Putamen (tissue), 1 donor: Measurements from ENCODE around the gene ZDHHC14.
"Not testable (repeated sequence)": the region's sequence is repeated elsewhere in the genome, so short reads cannot be mapped to it uniquely, and the experiment has no call there.

Experiments
- DNase-seq: peaks from one replicate; pipeline ENCODE4 v3.0.0-alpha.2; 2016; ENCODE audit warnings: low spot score

ZDHHC14 gene

DNA sequence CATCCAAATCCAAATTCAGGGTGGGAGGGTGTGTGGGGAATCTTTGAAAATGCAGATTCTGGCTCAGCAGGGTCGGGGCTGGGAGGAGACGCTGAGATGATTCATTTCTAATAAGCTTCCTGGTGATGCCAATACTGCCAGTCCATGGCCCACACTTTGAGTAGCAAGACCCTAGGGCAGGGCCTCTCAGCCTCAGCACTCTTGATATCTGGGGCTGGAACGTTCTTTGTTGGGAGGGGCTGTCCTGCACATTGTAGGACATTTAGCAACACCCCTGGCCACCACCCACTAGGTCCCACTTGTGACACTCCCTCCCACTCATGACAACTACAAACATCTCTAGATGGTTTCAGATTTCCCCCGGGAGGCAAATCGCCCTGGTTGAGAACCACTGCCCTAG is 191.0 kb downstream of the ZDHHC14 start:
- no peak for DNase-seq

GRCh38 chr6:157574851-157575424 is 193.9 kb downstream of the ZDHHC14 start:
- no peak for DNase-seq

DNA sequence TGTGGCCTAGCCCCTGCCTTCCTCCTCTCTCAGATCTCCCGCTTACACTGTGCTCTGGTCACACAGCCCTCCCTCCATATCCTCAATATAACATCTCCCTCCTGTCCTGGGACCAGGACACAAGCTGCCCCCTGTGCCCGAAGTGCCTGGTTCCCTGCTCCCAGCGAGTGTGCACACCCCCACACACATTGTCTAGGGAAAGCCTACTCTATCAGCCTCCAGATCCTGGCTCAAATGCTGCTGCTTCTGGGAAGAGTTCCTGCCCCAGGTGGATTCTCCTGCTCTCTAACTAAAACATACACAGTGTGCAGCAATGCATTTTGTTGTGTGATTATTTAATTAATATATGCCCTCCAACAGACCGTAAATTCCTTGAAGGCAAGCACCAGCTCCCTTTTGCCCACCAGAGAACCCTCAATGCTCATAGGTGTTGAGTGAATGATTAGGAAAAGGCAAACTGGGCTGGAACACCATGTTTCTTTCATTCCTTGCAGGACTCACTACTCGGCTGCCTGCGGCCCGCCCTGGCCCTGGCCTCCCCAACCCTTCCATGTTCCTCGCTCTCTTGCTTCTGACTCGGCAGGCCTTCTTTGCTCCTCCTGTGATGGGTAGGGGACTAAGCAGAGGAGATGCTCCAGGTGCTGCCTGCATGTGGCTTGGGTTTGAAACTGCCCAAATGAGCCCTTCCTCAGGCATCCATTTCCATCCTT is 194.6 kb downstream of the ZDHHC14 start:
- no peak for DNase-seq

DNA sequence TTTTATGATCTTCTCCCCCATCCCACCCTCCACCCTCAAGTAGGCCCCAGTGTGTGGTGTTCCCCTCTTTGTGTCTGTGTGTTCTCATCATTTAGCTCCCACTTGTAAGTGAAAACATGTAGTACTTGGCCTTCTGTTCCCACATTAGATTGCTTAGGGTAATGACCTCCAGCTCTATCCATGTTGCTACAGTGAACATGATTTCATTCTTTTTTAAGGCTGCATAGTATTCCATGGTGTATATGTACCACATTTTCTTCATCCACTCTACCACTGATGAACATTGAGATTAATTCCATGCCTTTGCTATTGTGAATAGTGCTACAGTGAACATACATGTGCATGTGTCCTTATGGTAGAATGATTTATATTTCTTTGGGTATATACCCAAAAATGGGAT is 196.0 kb downstream of the ZDHHC14 start:
- not testable (repeated sequence) for DNase-seq

DNA sequence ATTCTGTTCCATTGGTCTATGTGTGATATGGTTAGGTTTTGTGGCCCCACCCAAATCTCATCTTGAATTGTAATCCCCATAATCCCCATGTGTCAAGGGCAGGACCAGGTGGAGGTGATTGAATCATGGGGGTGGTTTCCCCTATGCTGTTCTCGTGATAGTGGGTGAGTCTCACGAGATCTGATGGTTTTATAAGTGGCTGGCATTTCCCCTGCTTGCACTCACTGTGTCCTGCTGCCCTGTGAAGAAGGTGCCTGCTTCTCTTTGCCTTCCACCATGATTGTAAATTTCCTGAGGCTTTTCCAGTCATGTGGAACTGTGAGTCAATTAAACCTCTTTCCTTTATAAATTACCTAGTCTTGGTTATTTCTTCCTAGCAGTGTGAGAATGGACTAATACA is 197.5 kb downstream of the ZDHHC14 start:
- not testable (repeated sequence) for DNase-seq

DNA sequence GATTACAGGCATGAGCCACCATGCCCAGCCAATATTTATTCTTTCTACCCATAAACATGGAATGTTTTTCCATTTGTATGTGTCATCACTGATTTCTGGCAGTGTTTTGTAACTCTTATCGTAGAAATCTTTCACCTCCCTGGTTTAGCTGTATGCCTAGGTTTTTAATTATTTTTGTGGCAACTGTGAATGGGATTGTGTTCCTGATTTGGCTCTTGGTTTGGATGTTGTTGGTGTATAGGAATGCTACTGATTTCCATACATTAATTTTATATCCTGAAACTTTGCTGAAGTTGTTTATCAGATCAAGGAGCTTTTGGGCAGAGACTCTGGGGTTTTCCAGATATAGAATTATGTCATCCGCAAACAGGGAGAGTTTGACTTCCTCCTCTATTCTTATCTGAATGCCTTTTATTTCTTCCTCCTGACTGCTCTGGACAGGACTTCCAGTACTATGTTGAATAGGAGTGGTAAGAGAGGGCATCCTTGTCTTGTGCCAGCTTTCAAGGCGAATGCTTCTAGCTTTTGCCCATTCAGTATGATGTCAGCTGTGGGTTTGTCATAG is 198.6 kb downstream of the ZDHHC14 start:
- DNase-seq = no peak

DNA sequence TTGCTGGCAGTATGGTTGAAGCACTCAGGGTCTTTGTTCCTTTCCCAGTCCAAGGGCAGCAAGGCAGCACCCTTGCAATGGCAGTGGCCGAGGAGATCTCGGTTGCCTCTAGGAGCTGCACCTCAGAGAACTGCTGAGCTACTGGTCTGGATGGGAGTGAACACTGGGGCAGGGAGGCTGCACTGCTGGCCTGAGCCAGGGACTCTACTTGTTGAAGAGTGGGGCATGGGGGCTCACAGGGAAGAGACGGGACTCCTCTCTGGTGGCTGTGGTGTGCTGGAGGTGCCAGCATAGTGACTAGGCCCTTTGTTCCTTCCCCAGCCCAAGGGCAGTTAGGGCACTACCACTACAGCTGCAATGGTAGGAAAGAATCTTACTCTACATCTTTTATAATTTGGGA is 203.0 kb downstream of the ZDHHC14 start:
- DNase-seq = no peak

GRCh38 chr6:157585274-157586087 is 204.5 kb downstream of the ZDHHC14 start:
- DNase-seq = no peak

GRCh38 chr6:157586088-157586414 is 205.1 kb downstream of the ZDHHC14 start:
- no peak for DNase-seq

- DNase-seq = no peak
Measured at GRCh38 chr6:157586476-157587126, 205.6 kb downstream of the ZDHHC14 start.

- DNase-seq = no peak
Measured at GRCh38 chr6:157587127-157587926, 206.3 kb downstream of the ZDHHC14 start.

GRCh38 chr6:157590654-157591053 is 209.7 kb downstream of the ZDHHC14 start:
- DNase-seq = not testable (repeated sequence)

GRCh38 chr6:157592541-157592940 is 211.6 kb downstream of the ZDHHC14 start:
- DNase-seq = no peak

- DNase-seq = no peak
Measured at GRCh38 chr6:157592980-157593379, 212.0 kb downstream of the ZDHHC14 start.

- no peak for DNase-seq
Measured at GRCh38 chr6:157593596-157593995, 212.6 kb downstream of the ZDHHC14 start.

- DNase-seq = no peak
Measured at GRCh38 chr6:157594292-157594691, 213.3 kb downstream of the ZDHHC14 start.

- no peak for DNase-seq
Measured at GRCh38 chr6:157595768-157596167, 214.8 kb downstream of the ZDHHC14 start.

GRCh38 chr6:157596461-157596860 is 215.5 kb downstream of the ZDHHC14 start:
- no peak for DNase-seq

DNA sequence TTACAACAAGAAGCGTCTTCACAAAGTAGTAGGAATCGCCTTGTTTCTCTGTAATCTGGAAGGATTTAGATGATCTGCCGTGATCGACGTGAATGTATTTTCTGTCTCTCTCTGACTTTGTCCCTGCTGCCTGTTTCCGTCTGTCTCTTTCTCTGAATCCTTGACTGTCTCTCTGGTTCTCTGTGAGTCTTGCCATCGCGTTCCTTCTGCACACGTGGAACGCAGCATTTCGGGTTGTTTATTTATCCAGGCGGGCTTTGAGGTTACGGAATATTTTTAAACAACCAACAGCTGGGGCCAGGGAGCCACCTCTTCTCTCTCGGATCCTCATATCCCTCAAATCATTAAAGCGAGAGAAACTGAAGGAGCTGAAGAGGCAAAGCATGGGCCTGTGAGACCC is 215.9 kb downstream of the ZDHHC14 start:
- no peak for DNase-seq

GRCh38 chr6:157597461-157598312 is 216.7 kb downstream of the ZDHHC14 start:
- peak; percentile 50 for DNase-seq

GRCh38 chr6:157599191-157599590 is 218.2 kb downstream of the ZDHHC14 start:
- no peak for DNase-seq
